ENCODE results near the gene SYCN.

Gene SYCN

DNA sequence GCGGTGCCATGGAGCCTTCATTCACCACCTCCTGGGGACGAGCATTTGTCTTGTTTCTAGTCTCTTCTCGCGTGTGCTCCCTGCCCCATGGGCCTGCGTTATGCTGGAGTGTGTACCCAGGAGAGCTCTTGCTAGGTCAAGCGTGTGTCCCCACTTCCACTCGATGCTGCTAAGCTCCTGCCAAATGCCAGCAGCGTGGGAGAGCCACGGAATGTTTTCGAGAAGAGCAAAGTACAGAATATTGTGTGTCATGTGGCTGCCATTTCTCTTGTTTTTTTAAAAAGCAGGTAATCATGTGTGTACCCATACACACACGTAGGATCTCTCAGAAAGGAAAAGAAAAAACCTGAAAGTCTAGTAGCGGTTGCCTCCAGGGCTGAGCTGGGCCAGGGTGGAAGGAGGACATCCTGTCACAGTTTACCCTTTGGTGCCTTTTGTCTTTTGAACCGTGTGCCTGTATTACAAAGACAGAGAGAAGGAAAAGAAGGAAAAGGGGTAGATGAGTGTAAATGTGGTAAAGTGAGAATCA lies 49.9 kb downstream of the SYCN start:
- no peak overlapping the region for H3K27ac ChIP-seq

More for the DNA sequence above, 49.9 kb downstream of the SYCN start:
- TF ChIP-seq, protein P1, sequence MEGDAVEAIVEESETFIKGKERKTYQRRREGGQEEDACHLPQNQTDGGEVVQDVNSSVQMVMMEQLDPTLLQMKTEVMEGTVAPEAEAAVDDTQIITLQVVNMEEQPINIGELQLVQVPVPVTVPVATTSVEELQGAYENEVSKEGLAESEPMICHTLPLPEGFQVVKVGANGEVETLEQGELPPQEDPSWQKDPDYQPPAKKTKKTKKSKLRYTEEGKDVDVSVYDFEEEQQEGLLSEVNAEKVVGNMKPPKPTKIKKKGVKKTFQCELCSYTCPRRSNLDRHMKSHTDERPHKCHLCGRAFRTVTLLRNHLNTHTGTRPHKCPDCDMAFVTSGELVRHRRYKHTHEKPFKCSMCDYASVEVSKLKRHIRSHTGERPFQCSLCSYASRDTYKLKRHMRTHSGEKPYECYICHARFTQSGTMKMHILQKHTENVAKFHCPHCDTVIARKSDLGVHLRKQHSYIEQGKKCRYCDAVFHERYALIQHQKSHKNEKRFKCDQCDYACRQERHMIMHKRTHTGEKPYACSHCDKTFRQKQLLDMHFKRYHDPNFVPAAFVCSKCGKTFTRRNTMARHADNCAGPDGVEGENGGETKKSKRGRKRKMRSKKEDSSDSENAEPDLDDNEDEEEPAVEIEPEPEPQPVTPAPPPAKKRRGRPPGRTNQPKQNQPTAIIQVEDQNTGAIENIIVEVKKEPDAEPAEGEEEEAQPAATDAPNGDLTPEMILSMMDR (IDR thresholded peaks at IDR 0.05) = no peak
- no peak overlapping the region for H3K4me3 ChIP-seq
- DNase-seq (ENCODE audit: low spot score) = no peak

Measured in coronary artery (tissue), 2 donors.